K562 (cell line): Measurements from ENCODE around the gene KIAA0930. TPM values are rescaled to one million over a fixed set of nuclear protein-coding genes. Genes with fewer than 3 reads are reported as not detected.

Experiments
- ATAC-seq: fragments of 200-7000 bp; cut with Tn5 transposase; 3 replicates; pipeline ENCODE4 v1.9.1; 2020; ENCODE audit warnings: moderate library complexity
- BruUV-seq: library from RNA; stranded (reverse); fragments of 400-500 nt; replicated peaks from 2 replicates; lab custom pipeline; 2021; lab: Mats Ljungman, UMichigan
- CTCF ChIA-PET: fragments of 300-600 bp; formaldehyde crosslinking; extraction: SDS; loops from one replicate; lab custom pipeline; 2021; ENCODE audit warnings: low intra/inter-chr PET ratio; lab: Yijun Ruan, JAX
- POLR2A ChIA-PET: fragments of 300-600, 350-650 bp; sonication (Branson Sonifier 250); formaldehyde crosslinking; extraction: SDS; loops from one replicate; lab custom pipeline; 2021; ENCODE audit warnings: antibody characterized with exemption, inconsistent platforms; lab: Yijun Ruan, JAX
- DNase-seq, 4 experiments: peaks; one replicate each; pipeline versions ENCODE4 v3.0.0 to v3.0.0-alpha.2; 2011 to 2018; ENCODE audit warnings: low spot score in 3 of 4, mixed read lengths in 3 of 4; ENCODE audit errors: extremely low read depth in 1 of 4
- FAIRE-seq: peaks from 2 replicates; lab custom pipeline; 2011; peaks lifted over from hg19 to GRCh38; lab: Jason Lieb, UNC
- H2AFZ ChIP-seq: 2 replicates; pipeline ENCODE4 v1.6.0; 2011; ENCODE audit warnings: low read depth, low read length, control low read depth, inconsistent platforms
- H3K27ac ChIP-seq: fragments of 200-600 bp; 3 replicates; pipeline ENCODE4 v1.8.0; 2011; ENCODE audit warnings: low read depth, mild to moderate bottlenecking, control low read depth, inconsistent platforms, low read length, moderate library complexity, mixed read lengths; ENCODE audit errors: extremely low read depth
- H3K27me3 ChIP-seq, 2 experiments: fragments of 300-600 bp in 1 of 2; 2 replicates in 1 of 2; 3 replicates in 1 of 2; pipeline versions ENCODE4 v1.6.0 to v1.8.0; 2011; ENCODE audit warnings: inconsistent platforms in 2 of 2, low read length in 2 of 2, mild to moderate bottlenecking in 1 of 2, mixed read lengths in 1 of 2, moderate library complexity in 1 of 2; ENCODE audit not compliant: control insufficient read depth in 2 of 2, insufficient read depth in 2 of 2
- H3K36me3 ChIP-seq: fragments of 300-600 bp; 3 replicates; pipeline ENCODE4 v1.8.0; 2011; ENCODE audit warnings: mild to moderate bottlenecking, low read length, inconsistent platforms; ENCODE audit not compliant: control insufficient read depth, insufficient read depth
- H3K4me1 ChIP-seq, 2 experiments: fragments of 200-600 bp in 1 of 2; replicated peaks in 1 of 2; 2 replicates in 1 of 2; 3 replicates in 1 of 2; pipeline versions ENCODE4 v1.5.1 to v1.8.0; 2011; ENCODE audit warnings: inconsistent platforms in 2 of 2, low read length in 2 of 2, mild to moderate bottlenecking in 1 of 2, mixed read lengths in 1 of 2, moderate library complexity in 1 of 2; ENCODE audit not compliant: control insufficient read depth in 2 of 2, insufficient read depth in 2 of 2
- H3K4me2 ChIP-seq: 2 replicates; pipeline ENCODE4 v1.6.1; 2011; ENCODE audit warnings: low read length, control low read depth, inconsistent platforms, mixed read lengths; ENCODE audit not compliant: insufficient read depth
- H3K4me3 ChIP-seq: fragments of 200-600 bp; sonication (generic), shearing (Covaris generic); 2 replicates; pipeline ENCODE4 v1.5.1; 2016; ENCODE audit warnings: control low read depth, inconsistent platforms
- H3K79me2 ChIP-seq: fragments of 200-600 bp; 3 replicates; pipeline ENCODE4 v1.8.0; 2011; ENCODE audit warnings: low read length, inconsistent platforms; ENCODE audit not compliant: control insufficient read depth, insufficient read depth
- H3K9ac ChIP-seq, 2 experiments: 2 replicates each; pipeline versions ENCODE4 v1.6.0 to v1.6.1; 2011; ENCODE audit warnings: low read depth in 2 of 2, low read length in 2 of 2, control low read depth in 1 of 2, inconsistent platforms in 1 of 2, mild to moderate bottlenecking in 1 of 2, mixed read lengths in 1 of 2; ENCODE audit not compliant: insufficient read depth in 1 of 2
- H3K9me1 ChIP-seq: one replicate; pipeline ENCODE4 v1.6.0; 2011; ENCODE audit warnings: inconsistent platforms, mild to moderate bottlenecking, low read length, moderate library complexity; ENCODE audit not compliant: control insufficient read depth, insufficient read depth
- H3K9me3 ChIP-seq: replicated peaks from 2 replicates; pipeline ENCODE4 v1.5.1; 2011; ENCODE audit warnings: low read depth, low read length, inconsistent platforms; ENCODE audit not compliant: control insufficient read depth, insufficient read depth
- H4K20me1 ChIP-seq: replicated peaks from 2 replicates; pipeline ENCODE4 v1.6.1; 2011; ENCODE audit warnings: low read length, inconsistent platforms, mixed read lengths; ENCODE audit not compliant: control insufficient read depth, insufficient read depth
- NCOA1 ChIP-seq: fragments of 450-650 bp; IDR thresholded peaks from 2 replicates; pipeline ENCODE4 v1.6.1; 2016; ENCODE audit warnings: low read depth
- PHB2 ChIP-seq: fragments of 450-650 bp; IDR thresholded peaks from 2 replicates; pipeline ENCODE4 v1.6.1; 2017; ENCODE audit warnings: low read depth
- ZNF431 ChIP-seq: sonication (generic); formaldehyde crosslinking; IDR thresholded peaks from 2 replicates; pipeline ENCODE4 v1.8.0; 2022; ENCODE audit warnings: mild to moderate bottlenecking, missing genetic modification reagents
- WGBS: fragments of 100-300 bp; shearing (Covaris generic); methylation state at CpG from one replicate; pipeline ENCODE4 v1.1.6; 2016; ENCODE audit warnings: low coverage, mixed read lengths; ENCODE audit not compliant: insufficient coverage; ENCODE audit errors: missing lambda C conversion rate; 5-methylcytosine and 5-hydroxymethylcytosine counted together
- in situ Hi-C: fragments of 300-500 bp; cut with MboI; formaldehyde crosslinking; loops from 4 replicates; pipeline ENCODE4 v1.15.0; 2018; ENCODE audit warnings: inconsistent platforms, mixed read lengths
- intact Hi-C: fragments of 100-400 bp; cut with micrococcal nuclease; formaldehyde crosslinking; loops from 2 replicates; pipeline ENCODE4 v1.14.2; 2022
- polyA plus RNA-seq, 8 experiments: library from polyadenylated mRNA; depleted of rRNA in 4 of 8; stranded (reverse) in 5 of 8; unstranded in 3 of 8; fragments of >200 nt; fragmentation: Nextera tagmentation in 2 of 8; fragmentation: Illumina TruSeq in 1 of 8; extraction: Ambion mirVana in 2 of 8; extraction: Trizol in 1 of 8; gene quantifications; 2 replicates each; pipeline versions ENCODE4 v1.2.1 to v1.2.3, GENCODE V29; 2011 to 2014; ENCODE audit warnings: inconsistent platforms in 1 of 8, missing spikeins in 1 of 8
- total RNA-seq, 7 experiments: library from RNA; depleted of rRNA in 6 of 7; stranded (reverse); fragments of >200 nt in 6 of 7; fragmentation: Illumina TruSeq in 2 of 7; extraction: Trizol in 2 of 7; gene quantifications; 2 replicates each; pipeline versions ENCODE4 v1.2.1 to v1.2.3, GENCODE V29; 2011 to 2021; ENCODE audit warnings: low replicate concordance in 1 of 7
- TF ChIP-seq, protein P1 (sequence below): fragments of 450-650 bp; IDR thresholded peaks from 2 replicates; pipeline ENCODE4 v1.6.1; 2016

Gene KIAA0930
- total and polyA plus RNA-seq, 9 of the 15 experiments (the other 6 are each of a cell fraction or from before 2014, with no cell fraction given) = 0.24 to 12.1 (median 6.4) TPM

DNA sequence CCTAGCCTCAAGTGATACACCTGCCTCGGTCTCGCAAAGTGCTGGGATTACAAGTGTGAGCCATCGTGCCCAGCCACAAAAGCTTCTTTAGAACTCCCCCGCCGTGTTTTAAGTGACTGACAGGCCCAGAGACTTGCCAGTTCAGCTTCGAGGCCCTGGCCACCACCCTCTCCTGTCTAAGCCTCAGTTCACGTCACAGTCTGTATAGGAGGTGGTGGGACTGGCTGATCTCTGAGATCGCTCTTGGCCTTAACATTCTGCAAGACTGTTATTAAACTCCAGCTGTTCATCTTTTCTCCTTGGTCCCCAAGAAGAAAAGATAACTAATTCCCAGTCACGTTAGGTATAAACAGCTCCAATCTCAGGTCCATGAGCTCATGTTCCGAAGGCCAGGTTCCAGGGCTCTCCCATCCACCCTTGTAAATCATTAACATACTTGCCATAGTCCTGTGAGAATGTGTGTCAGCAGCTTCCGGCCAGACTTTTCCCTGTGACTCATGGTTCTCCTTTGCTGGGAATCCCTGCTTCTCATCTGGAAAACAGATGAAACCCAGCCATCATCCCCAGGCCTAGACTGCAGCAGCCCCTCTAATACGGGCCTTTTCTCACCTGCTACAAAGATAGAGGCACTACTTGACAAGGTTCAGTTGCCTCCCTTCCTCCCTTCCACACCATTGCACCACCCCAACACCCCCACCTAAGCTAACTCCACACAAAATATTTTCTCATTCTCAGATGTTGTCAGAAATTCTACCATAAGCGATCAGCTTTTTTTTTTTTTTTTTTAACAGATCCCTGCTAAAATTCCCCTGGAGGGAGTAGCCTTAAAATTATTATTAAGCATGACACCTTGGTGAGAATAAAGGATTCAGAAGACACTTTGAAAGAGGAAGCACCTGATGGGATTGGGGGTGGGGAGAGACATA lies 5.6 kb upstream of the KIAA0930 start:
- TF ChIP-seq, protein P1, sequence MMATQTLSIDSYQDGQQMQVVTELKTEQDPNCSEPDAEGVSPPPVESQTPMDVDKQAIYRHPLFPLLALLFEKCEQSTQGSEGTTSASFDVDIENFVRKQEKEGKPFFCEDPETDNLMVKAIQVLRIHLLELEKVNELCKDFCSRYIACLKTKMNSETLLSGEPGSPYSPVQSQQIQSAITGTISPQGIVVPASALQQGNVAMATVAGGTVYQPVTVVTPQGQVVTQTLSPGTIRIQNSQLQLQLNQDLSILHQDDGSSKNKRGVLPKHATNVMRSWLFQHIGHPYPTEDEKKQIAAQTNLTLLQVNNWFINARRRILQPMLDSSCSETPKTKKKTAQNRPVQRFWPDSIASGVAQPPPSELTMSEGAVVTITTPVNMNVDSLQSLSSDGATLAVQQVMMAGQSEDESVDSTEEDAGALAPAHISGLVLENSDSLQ = peak; percentile 27; the same call in 1 of the 2 replicates
- TF ChIP-seq PHB2 = no peak
- TF ChIP-seq ZNF431 (CRISPR knock-in tag) = no peak
- no peak for TF ChIP-seq NCOA1
- CTCF ChIA-PET = no interaction called here
- H3K4me3 ChIP-seq = no peak overlapping the region
- FAIRE-seq (no peak), DNase-seq (no peak), ATAC-seq (no peak)
- no peak overlapping the region for H3K9ac ChIP-seq
- no peaks in the 10 kb centered on the region for H3K36me3 ChIP-seq
- POLR2A ChIA-PET = no interaction called here
- H2AFZ ChIP-seq = no peak overlapping the region
- no peaks in the 10 kb centered on the region for H3K27me3 ChIP-seq
- in situ Hi-C loops (loop anchor here (25.0 kb wide), 1 partner anchor 434 kb away; no protein-coding TSS in a partner anchor), intact Hi-C loops (no loop called here)
- no peaks in the 10 kb centered on the region for H3K79me2 ChIP-seq
- H4K20me1 ChIP-seq = no peaks in the 10 kb centered on the region
- no peak overlapping the region for H3K4me2 ChIP-seq
- H3K9me3 ChIP-seq = no peaks in the 10 kb centered on the region
- no TSS peak for BruUV-seq
- no peak overlapping the region for H3K27ac ChIP-seq
- no peaks in the 10 kb centered on the region for H3K9me1 ChIP-seq
- 40% methylated on average over 9 of the region's 13 CpGs for WGBS
- peaks cover under 1 to 3% of the 10 kb centered on the region in 2 experiments; a peak in 4 of 5 replicates for H3K4me1 ChIP-seq
